ENCODE measurements around the gene POLRMT.

- TF ChIP-seq, protein P1, sequence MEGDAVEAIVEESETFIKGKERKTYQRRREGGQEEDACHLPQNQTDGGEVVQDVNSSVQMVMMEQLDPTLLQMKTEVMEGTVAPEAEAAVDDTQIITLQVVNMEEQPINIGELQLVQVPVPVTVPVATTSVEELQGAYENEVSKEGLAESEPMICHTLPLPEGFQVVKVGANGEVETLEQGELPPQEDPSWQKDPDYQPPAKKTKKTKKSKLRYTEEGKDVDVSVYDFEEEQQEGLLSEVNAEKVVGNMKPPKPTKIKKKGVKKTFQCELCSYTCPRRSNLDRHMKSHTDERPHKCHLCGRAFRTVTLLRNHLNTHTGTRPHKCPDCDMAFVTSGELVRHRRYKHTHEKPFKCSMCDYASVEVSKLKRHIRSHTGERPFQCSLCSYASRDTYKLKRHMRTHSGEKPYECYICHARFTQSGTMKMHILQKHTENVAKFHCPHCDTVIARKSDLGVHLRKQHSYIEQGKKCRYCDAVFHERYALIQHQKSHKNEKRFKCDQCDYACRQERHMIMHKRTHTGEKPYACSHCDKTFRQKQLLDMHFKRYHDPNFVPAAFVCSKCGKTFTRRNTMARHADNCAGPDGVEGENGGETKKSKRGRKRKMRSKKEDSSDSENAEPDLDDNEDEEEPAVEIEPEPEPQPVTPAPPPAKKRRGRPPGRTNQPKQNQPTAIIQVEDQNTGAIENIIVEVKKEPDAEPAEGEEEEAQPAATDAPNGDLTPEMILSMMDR (IDR thresholded peaks at IDR 0.05), result no peak
- no peak for TF ChIP-seq POLR2A (IDR thresholded peaks at IDR 0.05)
Observed at GRCh38 chr19:640161-640558, 6.8 kb upstream of the POLRMT start.

Measured in prostate gland (tissue), 2 donors.